HG02870 (cell line): Measurements from ENCODE around the gene RABEPK.
"Not testable (repeated sequence)": the region's sequence is repeated elsewhere in the genome, so short reads cannot be mapped to it uniquely, and the experiment has no call there.

Experiments
- ATAC-seq: cut with Tn5 transposase; IDR thresholded peaks from one replicate; pipeline ENCODE4 v1.9.1; 2021; ENCODE audit warnings: mild to moderate bottlenecking, moderate library complexity; ENCODE audit not compliant: unreplicated experiment

RABEPK gene

DNA sequence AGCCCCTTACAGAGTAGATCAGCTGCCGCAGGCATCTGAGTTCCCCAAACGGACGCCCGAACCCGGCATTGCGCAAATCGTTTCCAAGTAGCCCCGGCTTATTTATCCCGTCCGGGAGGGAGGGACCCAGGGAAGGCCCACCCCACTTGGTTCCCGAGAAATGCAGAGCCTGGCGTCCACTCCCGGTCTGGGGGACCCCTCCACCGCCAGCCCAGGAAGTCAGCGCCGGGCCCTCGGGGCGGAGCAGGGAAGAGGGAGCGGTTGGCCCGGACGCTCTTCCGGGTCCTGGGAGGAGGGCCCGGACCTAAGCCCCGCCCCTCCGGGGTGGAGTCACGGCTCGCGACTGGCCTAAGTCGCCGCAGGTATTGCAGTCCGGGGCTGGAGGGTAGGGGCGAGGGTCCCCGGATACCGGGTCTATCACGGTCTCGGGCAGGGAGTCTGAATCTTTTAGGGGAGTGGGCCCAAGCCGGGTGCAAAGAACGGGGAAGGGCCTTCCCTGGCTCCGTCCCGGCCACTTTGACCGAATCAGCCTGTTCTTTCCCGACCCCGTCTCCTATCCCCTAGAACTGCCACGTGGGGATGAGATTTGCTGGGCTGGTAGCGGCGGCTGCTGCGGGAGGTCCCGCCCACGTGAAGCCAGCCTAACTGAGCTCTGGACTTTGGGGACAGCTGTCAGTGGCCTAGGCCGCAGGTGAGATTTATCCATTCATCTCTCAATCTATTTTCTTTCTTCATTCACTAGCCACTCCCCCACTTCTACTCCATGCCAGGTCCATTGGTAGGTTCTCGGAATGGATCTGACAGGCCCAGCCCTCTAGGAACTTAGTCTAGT lies at the start of gene RABEPK:
Gene RABEPK (plus strand): TSS at position 327 of the 832 bp plus-strand sequence. CDS start 2,472 bp downstream, outside the sequence.
- peak; percentile 97 for ATAC-seq

DNA sequence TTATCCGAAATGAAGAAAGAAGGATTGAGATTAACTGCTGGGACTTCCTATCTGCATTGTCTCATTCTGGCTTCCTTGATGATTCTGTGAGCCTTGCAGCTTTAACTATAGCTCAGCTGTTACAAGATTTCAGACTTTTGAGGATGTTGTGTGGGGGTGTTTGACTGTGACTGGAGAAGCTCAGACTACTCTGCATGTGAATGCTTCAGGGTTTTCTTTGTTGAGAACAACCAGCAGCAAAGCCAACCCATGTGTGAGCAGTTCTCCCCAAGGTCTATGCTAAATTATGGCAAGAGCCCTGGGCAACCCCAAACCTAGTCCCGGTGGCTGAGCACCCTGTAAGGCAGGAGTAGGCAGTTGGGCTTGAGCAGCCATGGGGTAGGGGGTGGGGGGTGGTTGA lies 48.6 kb upstream of the RABEPK start:
- ATAC-seq, result no peak

- ATAC-seq, result no peak
Observed at GRCh38 chr9:125153712-125154367, 46.5 kb upstream of the RABEPK start.

DNA sequence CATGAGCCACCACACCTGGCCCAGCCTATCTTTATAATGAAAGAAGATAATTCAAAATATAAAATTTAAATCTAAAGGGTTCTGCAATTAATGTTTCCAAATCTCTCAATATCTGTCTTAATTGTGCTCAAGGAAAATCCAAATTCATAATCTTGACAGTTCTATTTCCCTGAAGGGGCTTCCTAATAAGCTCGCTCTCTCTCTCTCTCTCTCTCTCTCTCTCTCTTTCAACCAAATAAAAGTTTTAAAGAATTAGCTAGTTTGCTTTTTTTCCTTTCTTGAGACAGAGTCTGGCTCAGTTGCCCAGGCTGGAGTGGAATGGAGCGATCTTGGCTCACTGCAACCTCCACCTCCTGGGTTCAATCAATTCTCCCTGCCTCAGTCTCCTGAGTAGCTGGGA lies 43.8 kb upstream of the RABEPK start:
- ATAC-seq, result no peak

- no peak for ATAC-seq
Observed at GRCh38 chr9:125160750-125161149, 39.6 kb upstream of the RABEPK start.

DNA sequence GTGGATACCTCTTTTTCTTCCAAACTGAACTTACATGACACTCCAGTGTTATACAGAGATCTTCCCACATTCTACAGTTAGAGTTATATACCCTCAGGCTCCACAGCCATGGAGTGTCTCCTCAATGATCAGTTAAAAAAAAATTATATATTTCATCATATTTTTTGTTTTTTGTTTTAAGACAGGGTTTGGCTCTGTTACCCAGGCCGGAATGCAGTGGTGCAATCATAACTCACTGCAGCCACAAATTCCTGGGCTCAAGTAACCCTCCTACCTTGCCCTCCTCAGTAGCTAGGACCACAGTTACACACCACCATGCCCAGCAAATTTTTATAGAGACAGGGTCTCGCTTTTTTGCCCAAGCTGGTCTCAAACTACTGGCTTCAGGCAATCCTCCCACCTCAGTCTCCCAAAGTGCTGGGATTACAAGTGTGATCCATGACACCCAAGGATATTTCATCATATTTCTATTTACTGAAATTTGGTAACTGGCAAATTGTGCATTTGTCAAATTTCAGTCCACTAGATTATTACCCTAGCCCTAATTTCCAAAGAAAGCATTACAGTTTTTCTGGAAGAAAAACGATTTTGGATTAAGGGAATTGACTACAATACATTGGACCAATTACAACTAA lies 38.9 kb upstream of the RABEPK start:
- no peak for ATAC-seq

DNA sequence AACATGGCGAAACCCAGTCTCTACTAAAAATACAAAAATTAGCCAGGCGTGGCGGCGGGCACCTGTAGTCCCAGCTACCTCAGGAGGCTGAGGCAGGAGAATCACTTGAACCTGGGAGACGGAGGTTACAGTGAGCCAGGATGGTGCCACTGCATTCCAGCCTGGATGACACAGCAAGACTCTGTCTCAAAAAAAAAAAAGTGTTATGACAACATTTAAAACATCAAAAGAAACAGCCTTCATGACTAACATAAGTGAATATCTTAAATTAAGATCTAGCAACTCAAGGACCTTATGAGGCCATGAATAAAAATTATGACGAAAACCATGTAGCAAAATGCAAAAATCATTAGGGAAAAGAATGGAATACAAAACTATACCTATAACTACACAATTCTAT lies 37.5 kb upstream of the RABEPK start:
- not testable (repeated sequence) for ATAC-seq

GRCh38 chr9:125166762-125167161 lies 33.6 kb upstream of the RABEPK start:
- no peak for ATAC-seq

DNA sequence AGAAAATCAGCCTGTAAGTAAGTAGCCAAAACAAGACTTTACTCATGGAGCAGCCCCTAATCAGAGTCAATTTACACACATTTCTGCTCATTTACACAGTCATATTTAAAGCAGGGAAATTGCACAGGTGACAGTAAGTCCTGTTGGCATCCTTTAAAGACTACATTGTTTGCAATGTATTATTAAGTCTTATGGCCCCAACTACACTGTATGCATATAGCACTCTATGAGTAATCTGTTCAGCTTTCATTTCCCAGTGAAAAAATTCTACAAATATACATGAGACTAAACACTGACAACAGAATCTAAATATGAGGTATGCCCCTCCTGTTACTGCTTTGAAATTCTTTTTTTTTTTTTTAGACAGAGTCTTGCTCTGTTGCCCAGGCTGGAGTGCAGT lies 30.4 kb upstream of the RABEPK start:
- ATAC-seq, result no peak

GRCh38 chr9:125172031-125172755 lies 28.1 kb upstream of the RABEPK start:
- ATAC-seq, result no peak

DNA sequence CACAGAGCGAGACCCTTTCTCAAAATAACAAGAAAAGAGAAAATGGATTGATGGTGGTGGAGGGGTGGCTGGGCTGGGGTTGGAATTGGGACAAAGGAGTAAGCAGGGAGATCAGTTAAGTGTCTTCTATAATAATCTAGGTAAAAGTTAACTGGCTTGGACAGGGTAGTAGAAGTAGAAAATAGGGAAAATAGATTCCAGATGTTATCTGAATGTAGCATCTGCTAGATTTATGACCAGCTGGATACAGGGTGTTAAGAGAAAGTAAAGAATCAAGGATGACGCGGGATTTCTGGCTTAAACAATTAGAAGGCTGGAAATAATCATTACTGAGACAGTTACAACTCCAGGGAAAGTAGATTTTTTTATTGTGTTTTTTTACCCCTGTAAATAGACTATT lies 23.7 kb upstream of the RABEPK start:
- no peak for ATAC-seq

DNA sequence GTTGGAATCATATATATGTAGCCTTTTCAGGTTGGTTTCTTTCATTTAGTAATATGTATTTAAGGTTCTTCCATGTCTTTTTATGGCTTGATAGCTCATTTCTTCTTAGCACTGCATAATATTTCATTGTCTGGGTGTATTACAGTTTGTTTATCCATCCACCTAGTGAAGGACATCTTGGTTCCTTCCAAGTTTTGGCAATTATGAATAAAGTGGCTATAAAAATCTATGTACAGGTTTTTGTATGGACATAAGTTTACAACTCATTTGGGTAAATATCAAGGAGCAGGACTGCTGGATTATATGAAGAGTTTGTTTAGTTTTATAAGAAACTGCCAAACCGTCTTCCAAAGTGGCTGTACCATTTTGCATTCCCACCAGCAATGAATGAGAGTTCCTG lies 22.5 kb upstream of the RABEPK start:
- ATAC-seq, result no peak

DNA sequence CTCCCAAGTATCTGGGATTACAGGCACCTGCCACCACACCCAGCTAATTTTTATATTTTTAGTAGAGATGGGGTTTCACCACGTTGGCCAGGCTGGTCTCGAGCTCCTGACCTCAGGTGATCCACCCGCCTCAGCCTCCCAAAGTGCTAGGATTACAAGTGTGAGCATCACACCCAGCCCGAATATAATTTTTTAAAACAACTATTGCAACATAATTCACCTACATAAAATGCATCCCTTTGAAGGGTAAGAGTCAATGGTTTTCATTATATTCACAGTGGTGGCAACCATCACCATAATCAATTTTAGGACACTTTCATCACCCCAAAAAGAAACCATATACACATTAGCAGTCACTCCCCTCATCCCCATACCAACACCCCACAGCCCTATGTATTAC lies 20.6 kb upstream of the RABEPK start:
- ATAC-seq, result not testable (repeated sequence)

DNA sequence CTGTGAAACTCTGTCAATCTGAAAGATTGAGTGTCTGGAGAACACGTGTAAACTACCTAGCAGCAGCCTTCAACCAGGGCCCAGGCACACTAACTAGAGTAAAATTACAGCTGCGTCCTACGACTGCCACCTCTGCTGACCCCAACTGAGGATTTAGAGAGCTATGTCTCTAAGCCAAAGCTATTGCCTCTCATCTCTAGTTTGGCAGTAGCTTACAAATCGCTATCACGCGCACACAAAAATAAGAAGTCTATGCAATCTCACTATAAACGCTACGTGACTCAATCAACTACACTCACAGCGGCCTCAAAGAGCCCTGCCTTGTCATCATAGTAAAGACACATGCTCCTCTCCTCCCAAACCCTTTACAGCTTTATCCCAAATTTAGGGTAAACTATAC lies 19.5 kb upstream of the RABEPK start:
- ATAC-seq, result no peak

DNA sequence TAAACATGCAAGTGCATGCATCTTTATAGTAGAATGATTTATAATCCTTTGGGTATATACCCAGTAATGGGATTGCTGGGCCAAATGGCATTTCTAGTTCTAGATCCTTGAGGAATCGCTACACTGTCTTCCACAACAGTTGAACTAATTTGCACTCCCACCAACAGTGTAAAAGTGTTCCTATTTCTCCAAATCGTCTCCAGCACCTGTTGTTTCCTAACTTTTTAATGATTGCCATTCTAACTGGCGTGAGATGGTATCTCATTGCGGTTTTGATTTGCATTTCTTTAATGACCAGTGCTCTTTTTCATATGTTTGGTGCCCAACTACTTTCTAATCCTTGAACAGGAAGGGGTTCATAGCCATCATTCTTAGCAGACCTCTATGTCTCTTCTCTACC lies 18.6 kb upstream of the RABEPK start:
- ATAC-seq, result not testable (repeated sequence)

DNA sequence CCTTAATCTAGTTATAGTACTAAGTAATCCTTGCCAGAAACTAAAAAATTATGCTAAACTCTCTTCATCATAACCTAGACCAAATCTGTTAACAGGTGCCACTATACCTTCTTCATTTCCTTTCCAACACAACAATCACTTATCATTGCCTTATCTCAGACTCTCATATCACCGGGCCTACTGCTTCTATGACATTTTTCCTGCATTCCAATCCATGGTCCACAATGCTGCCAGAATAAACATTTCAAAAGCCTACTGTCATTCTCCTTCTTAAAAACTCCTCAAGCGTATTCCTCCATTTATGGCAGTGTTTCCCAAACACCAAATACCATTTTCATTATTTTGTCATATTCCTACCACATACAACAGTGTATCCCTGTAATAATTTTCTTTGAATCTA lies 17.3 kb upstream of the RABEPK start:
- no peak for ATAC-seq

- ATAC-seq, result no peak
Observed at GRCh38 chr9:125183561-125183960, 16.8 kb upstream of the RABEPK start.

GRCh38 chr9:125189011-125189360 lies 11.4 kb upstream of the RABEPK start:
- ATAC-seq, result peak; percentile 10

GRCh38 chr9:125189361-125190289 lies 10.7 kb upstream of the RABEPK start, which contains the start of gene PPP6C:
Gene PPP6C, minus strand, starts transcription at chr9:125189803. Its CDS starts 85 bp downstream, at chr9:125189718.
- peak; percentile 96 for ATAC-seq

- ATAC-seq, result no peak
Observed at GRCh38 chr9:125190361-125190801, 10.0 kb upstream of the RABEPK start.
